ENCODE results near the gene DNAH11.

DNAH11 gene

DNA sequence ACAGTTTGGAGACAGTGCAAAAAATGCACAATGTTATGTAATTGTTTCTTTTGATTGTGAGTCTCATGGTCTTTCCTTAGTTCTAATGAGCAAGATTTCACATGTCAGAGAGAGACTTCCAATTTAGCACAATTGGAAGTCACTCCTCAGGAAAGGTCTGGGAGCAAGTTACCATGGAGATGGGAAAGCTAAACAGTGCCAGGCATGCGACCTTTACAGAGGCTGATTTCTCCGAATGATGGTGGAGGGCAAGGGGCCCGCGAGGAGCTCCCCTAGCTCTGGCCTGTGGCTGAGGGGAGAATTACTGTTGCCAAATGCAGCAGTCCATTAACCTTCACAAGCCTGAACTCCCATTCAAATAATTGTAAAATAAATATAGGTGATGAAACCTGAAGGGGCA is 343.6 kb downstream of the DNAH11 start:
- Histone ChIP-seq H3K79me1 (ENCODE audit: low read length) (no peaks in the 10 kb centered on the region), H2BK15ac (replicated peaks; ENCODE audit: low read depth) (no peak overlapping the region), H3K23ac (ENCODE audit: low read length) (no peak overlapping the region), H3K36me3 (ENCODE audit: control insufficient read depth, insufficient read depth, low read length) (no peaks in the 10 kb centered on the region), H3K56ac (ENCODE audit: low read length) (no peak overlapping the region), H2BK120ac (ENCODE audit: low read depth, low read length) (no peak overlapping the region), H3K4ac (ENCODE audit: low read depth, low read length) (no peak overlapping the region), H3K9ac (ENCODE audit: low read length) (no peak overlapping the region), H3K27me3 (ENCODE audit: insufficient read depth, low read length, poor library complexity) (no peaks in the 10 kb centered on the region), H3K79me2 (ENCODE audit: control insufficient read depth, insufficient read depth, low read length) (no peaks in the 10 kb centered on the region), H3K27ac (ENCODE audit: low read depth, low read length) (no peak overlapping the region), H3K4me1 (ENCODE audit: control insufficient read depth, low read depth, low read length) (no peaks in the 10 kb centered on the region), H2BK5ac (ENCODE audit: low read length) (no peak overlapping the region), H3K18ac (ENCODE audit: low read length) (no peak overlapping the region), H3K4me2 (ENCODE audit: low read length) (no peak overlapping the region), H4K8ac (ENCODE audit: low read depth, low read length) (no peak overlapping the region), H2AK5ac (ENCODE audit: low read length) (no peak overlapping the region), H4K5ac (ENCODE audit: low read length) (no peak overlapping the region), H3K4me3 (ENCODE audit: low read length) (no peak overlapping the region)
- DNase-seq: peak; percentile 73
- WGBS (ENCODE audit: extremely low coverage, insufficient coverage, low lambda C conversion rate): no CpG with 5 or more reads among the region's 4 CpGs

- no peak for DNase-seq
- no peak overlapping the region for H4K8ac ChIP-seq (ENCODE audit: low read depth, low read length)
- H4K5ac ChIP-seq (ENCODE audit: low read length): no peak overlapping the region
- no peaks in the 10 kb centered on the region for H3K36me3 ChIP-seq (ENCODE audit: control insufficient read depth, insufficient read depth, low read length)
- no peak overlapping the region for H3K23ac ChIP-seq (ENCODE audit: low read length)
- no peak overlapping the region for H2BK5ac ChIP-seq (ENCODE audit: low read length)
- no peak overlapping the region for H3K4me2 ChIP-seq (ENCODE audit: low read length)
- no CpG with 5 or more reads among the region's 2 CpGs for WGBS (ENCODE audit: extremely low coverage, insufficient coverage, low lambda C conversion rate)
- H3K18ac ChIP-seq (ENCODE audit: low read length): no peak overlapping the region
- H3K4ac ChIP-seq (ENCODE audit: low read depth, low read length): no peak overlapping the region
- no peaks in the 10 kb centered on the region for H3K79me2 ChIP-seq (ENCODE audit: control insufficient read depth, insufficient read depth, low read length)
- H3K4me3 ChIP-seq (ENCODE audit: low read length): no peak overlapping the region
- no peak overlapping the region for H3K27ac ChIP-seq (ENCODE audit: low read depth, low read length)
- no peak overlapping the region for H3K9ac ChIP-seq (ENCODE audit: low read length)
- no peaks in the 10 kb centered on the region for H3K4me1 ChIP-seq (ENCODE audit: control insufficient read depth, low read depth, low read length)
- H2BK15ac ChIP-seq (replicated peaks; ENCODE audit: low read depth): no peak overlapping the region
- no peak overlapping the region for H3K56ac ChIP-seq (ENCODE audit: low read length)
- H2AK5ac ChIP-seq (ENCODE audit: low read length): no peak overlapping the region
- H3K27me3 ChIP-seq (ENCODE audit: insufficient read depth, low read length, poor library complexity): no peaks in the 10 kb centered on the region
- no peak overlapping the region for H2BK120ac ChIP-seq (ENCODE audit: low read depth, low read length)
- no peaks in the 10 kb centered on the region for H3K79me1 ChIP-seq (ENCODE audit: low read length)
Observed at GRCh38 chr7:21887353-21887752, 344.5 kb downstream of the DNAH11 start.

- no peak overlapping the region for H3K56ac ChIP-seq (ENCODE audit: low read length)
- no CpG with 5 or more reads among the region's 4 CpGs for WGBS (ENCODE audit: extremely low coverage, insufficient coverage, low lambda C conversion rate)
- no peak for DNase-seq
- no peak overlapping the region for H2BK5ac ChIP-seq (ENCODE audit: low read length)
- no peaks in the 10 kb centered on the region for H3K4me1 ChIP-seq (ENCODE audit: control insufficient read depth, low read depth, low read length)
- H3K9ac ChIP-seq (ENCODE audit: low read length): no peak overlapping the region
- no peak overlapping the region for H4K8ac ChIP-seq (ENCODE audit: low read depth, low read length)
- no peak overlapping the region for H3K4me2 ChIP-seq (ENCODE audit: low read length)
- H3K18ac ChIP-seq (ENCODE audit: low read length): no peak overlapping the region
- no peak overlapping the region for H3K23ac ChIP-seq (ENCODE audit: low read length)
- no peak overlapping the region for H4K5ac ChIP-seq (ENCODE audit: low read length)
- H3K79me2 ChIP-seq (ENCODE audit: control insufficient read depth, insufficient read depth, low read length): no peaks in the 10 kb centered on the region
- H2AK5ac ChIP-seq (ENCODE audit: low read length): no peak overlapping the region
- H2BK15ac ChIP-seq (replicated peaks; ENCODE audit: low read depth): no peak overlapping the region
- no peak overlapping the region for H3K27ac ChIP-seq (ENCODE audit: low read depth, low read length)
- no peak overlapping the region for H3K4me3 ChIP-seq (ENCODE audit: low read length)
- H3K27me3 ChIP-seq (ENCODE audit: insufficient read depth, low read length, poor library complexity): no peaks in the 10 kb centered on the region
- no peak overlapping the region for H3K4ac ChIP-seq (ENCODE audit: low read depth, low read length)
- H3K79me1 ChIP-seq (ENCODE audit: low read length): no peaks in the 10 kb centered on the region
- H2BK120ac ChIP-seq (ENCODE audit: low read depth, low read length): no peak overlapping the region
- no peaks in the 10 kb centered on the region for H3K36me3 ChIP-seq (ENCODE audit: control insufficient read depth, insufficient read depth, low read length)
Observed at GRCh38 chr7:21887779-21888178, 344.9 kb downstream of the DNAH11 start.

- Histone ChIP-seq H3K56ac (ENCODE audit: low read length) (no peak overlapping the region), H2BK120ac (ENCODE audit: low read depth, low read length) (no peak overlapping the region), H3K23ac (ENCODE audit: low read length) (no peak overlapping the region), H4K8ac (ENCODE audit: low read depth, low read length) (no peak overlapping the region), H3K79me1 (ENCODE audit: low read length) (no peaks in the 10 kb centered on the region), H4K5ac (ENCODE audit: low read length) (no peak overlapping the region), H3K4ac (ENCODE audit: low read depth, low read length) (no peak overlapping the region), H3K4me3 (ENCODE audit: low read length) (no peak overlapping the region), H3K18ac (ENCODE audit: low read length) (no peak overlapping the region), H3K4me1 (ENCODE audit: control insufficient read depth, low read depth, low read length) (no peaks in the 10 kb centered on the region), H2BK5ac (ENCODE audit: low read length) (no peak overlapping the region), H3K79me2 (ENCODE audit: control insufficient read depth, insufficient read depth, low read length) (no peaks in the 10 kb centered on the region), H3K9ac (ENCODE audit: low read length) (no peak overlapping the region), H3K36me3 (ENCODE audit: control insufficient read depth, insufficient read depth, low read length) (no peaks in the 10 kb centered on the region), H2AK5ac (ENCODE audit: low read length) (no peak overlapping the region), H3K27ac (ENCODE audit: low read depth, low read length) (no peak overlapping the region), H3K4me2 (ENCODE audit: low read length) (no peak overlapping the region), H2BK15ac (replicated peaks; ENCODE audit: low read depth) (no peak overlapping the region), H3K27me3 (ENCODE audit: insufficient read depth, low read length, poor library complexity) (no peaks in the 10 kb centered on the region)
- no CpG with 5 or more reads among the region's 3 CpGs for WGBS (ENCODE audit: extremely low coverage, insufficient coverage, low lambda C conversion rate)
- no peak for DNase-seq
Observed at GRCh38 chr7:21891291-21891690, 348.5 kb downstream of the DNAH11 start.

DNA sequence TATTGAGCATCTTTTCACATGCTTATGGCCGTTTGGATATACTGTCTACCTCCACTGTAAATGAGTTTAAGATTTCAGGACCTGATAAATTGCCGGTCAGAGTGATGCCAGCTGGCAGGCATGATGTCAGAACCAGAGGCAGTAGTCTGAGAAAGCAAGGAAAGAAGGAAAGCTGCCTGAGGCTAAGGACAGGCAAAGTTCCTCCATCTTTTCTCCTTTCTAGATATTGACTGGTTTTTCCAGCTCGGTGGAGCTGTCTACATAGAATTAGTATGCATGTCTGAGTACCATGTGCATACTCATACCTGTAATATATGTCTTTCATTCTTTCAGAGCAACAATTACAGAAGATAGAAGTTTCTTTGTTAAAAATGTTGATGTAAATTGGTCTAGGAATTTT is 350.6 kb downstream of the DNAH11 start:
- Histone ChIP-seq H2BK15ac (replicated peaks; ENCODE audit: low read depth) (no peak overlapping the region), H3K18ac (ENCODE audit: low read length) (no peak overlapping the region), H4K5ac (ENCODE audit: low read length) (no peak overlapping the region), H3K27me3 (ENCODE audit: insufficient read depth, low read length, poor library complexity) (no peaks in the 10 kb centered on the region), H3K79me2 (ENCODE audit: control insufficient read depth, insufficient read depth, low read length) (no peaks in the 10 kb centered on the region), H3K56ac (ENCODE audit: low read length) (no peak overlapping the region), H2AK5ac (ENCODE audit: low read length) (no peak overlapping the region), H3K36me3 (ENCODE audit: control insufficient read depth, insufficient read depth, low read length) (no peaks in the 10 kb centered on the region), H3K9ac (ENCODE audit: low read length) (no peak overlapping the region), H3K23ac (ENCODE audit: low read length) (no peak overlapping the region), H3K4ac (ENCODE audit: low read depth, low read length) (no peak overlapping the region), H4K8ac (ENCODE audit: low read depth, low read length) (no peak overlapping the region), H3K4me3 (ENCODE audit: low read length) (no peak overlapping the region), H3K4me2 (ENCODE audit: low read length) (no peak overlapping the region), H2BK5ac (ENCODE audit: low read length) (no peak overlapping the region), H2BK120ac (ENCODE audit: low read depth, low read length) (no peak overlapping the region), H3K4me1 (ENCODE audit: control insufficient read depth, low read depth, low read length) (no peaks in the 10 kb centered on the region), H3K79me1 (ENCODE audit: low read length) (no peaks in the 10 kb centered on the region), H3K27ac (ENCODE audit: low read depth, low read length) (no peak overlapping the region)
- no CpG with 5 or more reads among the region's 3 CpGs for WGBS (ENCODE audit: extremely low coverage, insufficient coverage, low lambda C conversion rate)
- DNase-seq: no peak

DNA sequence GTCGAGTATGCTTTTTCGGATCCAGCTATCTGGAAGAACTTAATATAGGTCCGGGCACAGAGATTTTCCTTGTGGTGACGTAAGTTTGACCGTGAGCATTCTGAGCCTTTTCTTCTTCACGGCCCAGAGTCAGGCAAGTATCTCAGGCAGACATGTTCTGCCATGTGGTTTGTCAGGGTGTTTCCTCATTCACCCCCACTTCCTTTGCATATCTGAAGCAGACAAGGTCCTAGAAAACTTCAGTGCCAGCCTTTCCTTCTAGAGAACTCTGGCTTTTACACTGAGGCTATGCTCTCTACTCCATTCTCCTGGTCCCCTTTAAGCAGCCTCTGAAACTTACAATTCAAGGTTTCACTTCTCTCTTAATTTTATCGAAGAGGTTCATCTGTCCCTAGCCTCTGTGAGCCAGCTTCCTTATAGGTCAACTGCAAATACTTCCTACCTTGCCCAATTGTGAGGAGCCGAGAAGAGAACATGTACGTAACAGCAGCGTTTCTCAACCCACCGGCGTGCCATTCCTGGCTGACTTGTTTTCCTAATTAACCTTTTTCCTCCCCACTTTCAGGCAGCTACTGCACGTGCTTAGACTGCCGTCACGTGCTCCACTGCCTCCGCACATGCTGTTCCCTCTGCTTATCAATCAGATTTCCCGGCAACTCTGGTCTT is 355.6 kb downstream of the DNAH11 start:
- no peaks in the 10 kb centered on the region for H3K4me1 ChIP-seq (ENCODE audit: control insufficient read depth, low read depth, low read length)
- no peak overlapping the region for H2BK120ac ChIP-seq (ENCODE audit: low read depth, low read length)
- no peaks in the 10 kb centered on the region for H3K79me1 ChIP-seq (ENCODE audit: low read length)
- H3K56ac ChIP-seq (ENCODE audit: low read length): no peak overlapping the region
- no peak overlapping the region for H2BK5ac ChIP-seq (ENCODE audit: low read length)
- H3K23ac ChIP-seq (ENCODE audit: low read length): no peak overlapping the region
- no peak for DNase-seq
- no peak overlapping the region for H2BK15ac ChIP-seq (replicated peaks; ENCODE audit: low read depth)
- no peak overlapping the region for H4K8ac ChIP-seq (ENCODE audit: low read depth, low read length)
- H3K79me2 ChIP-seq (ENCODE audit: control insufficient read depth, insufficient read depth, low read length): no peaks in the 10 kb centered on the region
- no peak overlapping the region for H3K4me3 ChIP-seq (ENCODE audit: low read length)
- H3K4me2 ChIP-seq (ENCODE audit: low read length): no peak overlapping the region
- H4K5ac ChIP-seq (ENCODE audit: low read length): no peak overlapping the region
- no peaks in the 10 kb centered on the region for H3K27me3 ChIP-seq (ENCODE audit: insufficient read depth, low read length, poor library complexity)
- H3K4ac ChIP-seq (ENCODE audit: low read depth, low read length): no peak overlapping the region
- H3K18ac ChIP-seq (ENCODE audit: low read length): no peak overlapping the region
- peaks cover 5% of the 10 kb centered on the region for H3K36me3 ChIP-seq (ENCODE audit: control insufficient read depth, insufficient read depth, low read length)
- H2AK5ac ChIP-seq (ENCODE audit: low read length): no peak overlapping the region
- no CpG with 5 or more reads among the region's 17 CpGs for WGBS (ENCODE audit: extremely low coverage, insufficient coverage, low lambda C conversion rate)
- H3K9ac ChIP-seq (ENCODE audit: low read length): no peak overlapping the region
- no peak overlapping the region for H3K27ac ChIP-seq (ENCODE audit: low read depth, low read length)
